Measurements from ENCODE around the gene PLCD4. TPM values are rescaled to one million over a fixed set of nuclear protein-coding genes. Genes with fewer than 3 reads are reported as not detected.

Gene PLCD4
- total RNA-seq = 10 to 100 TPM; 10.9 to 42.4 (median 30.4) TPM
- under 1 TPM in 1 of 3 donors, not detected in 2; 0.64 TPM for polyA plus RNA-seq

GRCh38 chr2:218607436-218608115 lies at the start of gene PLCD4:
TSS of gene PLCD4 (plus strand) at chr2:218607899. CDS start at chr2:218615740, 7,841 bp downstream.
- Histone ChIP-seq H3K4me3 (peak within 1 kb of the TSS; percentile 35 to 47 (median 44)), H3K36me3 (no peaks in the 10 kb centered on the region), H3K4me1 (peaks cover 0 to 44% (median 16%) of the 10 kb centered on the region in 4 donors), H3K27ac (peak within 1 kb of the TSS; percentile 58 to 84 (median 79)), H3K9me3 (no peaks in the 10 kb centered on the region), H3K27me3 (no peaks in the 10 kb centered on the region)
- peak; percentile 89 for DNase-seq
- intact Hi-C loops (cut with DNase I) = loop anchor here (5.0 kb wide), 1 partner anchor 35 kb away; no protein-coding TSS in a partner anchor
- 17 to 32% methylated on average over 8 of the region's 8 CpGs for WGBS, 2 donors
- TF ChIP-seq POLR2AphosphoS5 (IDR thresholded peaks at IDR 0.05) = peak; percentile 62 to 89 (median 84)
- peak; percentile 41 to 43 for TF ChIP-seq POLR2A (IDR thresholded peaks at IDR 0.05)
- TF ChIP-seq EP300 (IDR thresholded peaks at IDR 0.05) = no peak
- TF ChIP-seq, protein P1, sequence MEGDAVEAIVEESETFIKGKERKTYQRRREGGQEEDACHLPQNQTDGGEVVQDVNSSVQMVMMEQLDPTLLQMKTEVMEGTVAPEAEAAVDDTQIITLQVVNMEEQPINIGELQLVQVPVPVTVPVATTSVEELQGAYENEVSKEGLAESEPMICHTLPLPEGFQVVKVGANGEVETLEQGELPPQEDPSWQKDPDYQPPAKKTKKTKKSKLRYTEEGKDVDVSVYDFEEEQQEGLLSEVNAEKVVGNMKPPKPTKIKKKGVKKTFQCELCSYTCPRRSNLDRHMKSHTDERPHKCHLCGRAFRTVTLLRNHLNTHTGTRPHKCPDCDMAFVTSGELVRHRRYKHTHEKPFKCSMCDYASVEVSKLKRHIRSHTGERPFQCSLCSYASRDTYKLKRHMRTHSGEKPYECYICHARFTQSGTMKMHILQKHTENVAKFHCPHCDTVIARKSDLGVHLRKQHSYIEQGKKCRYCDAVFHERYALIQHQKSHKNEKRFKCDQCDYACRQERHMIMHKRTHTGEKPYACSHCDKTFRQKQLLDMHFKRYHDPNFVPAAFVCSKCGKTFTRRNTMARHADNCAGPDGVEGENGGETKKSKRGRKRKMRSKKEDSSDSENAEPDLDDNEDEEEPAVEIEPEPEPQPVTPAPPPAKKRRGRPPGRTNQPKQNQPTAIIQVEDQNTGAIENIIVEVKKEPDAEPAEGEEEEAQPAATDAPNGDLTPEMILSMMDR (IDR thresholded peaks at IDR 0.05) = peak in 2 of 4 experiments; percentile 12 to 19

DNA sequence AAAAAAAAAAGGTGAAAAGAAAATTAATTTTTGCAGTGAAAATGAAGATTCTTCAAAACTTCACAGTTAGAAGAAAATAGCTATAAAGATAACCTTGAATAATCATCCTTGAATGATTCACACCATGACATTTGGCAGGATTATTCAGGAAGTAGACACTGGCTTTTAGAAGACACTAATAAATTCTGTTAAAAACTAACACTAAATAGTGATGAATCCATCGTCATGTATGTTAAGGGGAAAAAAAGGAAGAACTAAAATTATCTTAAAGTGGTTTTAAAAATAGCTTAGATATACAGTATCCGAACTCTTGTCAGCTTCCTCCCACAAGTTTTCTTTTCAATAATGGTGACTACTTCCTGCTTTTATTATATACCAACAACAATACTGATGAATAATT lies 49.8 kb upstream of the PLCD4 start:
- TF ChIP-seq POLR2AphosphoS5 (IDR thresholded peaks at IDR 0.05) (no peak), EP300 (IDR thresholded peaks at IDR 0.05) (no peak), POLR2A (IDR thresholded peaks at IDR 0.05) (no peak)
- TF ChIP-seq, protein P1 (IDR thresholded peaks at IDR 0.05) = no peak
- Histone ChIP-seq H3K9me3 (no peaks in the 10 kb centered on the region), H3K27me3 (no peaks in the 10 kb centered on the region), H3K4me1 (no peaks in the 10 kb centered on the region), H3K36me3 (peaks cover 8 to 71% (median 17%) of the 10 kb centered on the region in 4 donors), H3K27ac (no peak overlapping the region), H3K4me3 (no peak overlapping the region)
- 50 to 85% methylated on average over 2 of the region's 2 CpGs for WGBS, 2 donors
- intact Hi-C loops (cut with DNase I) = no loop called here
- DNase-seq = no peak

- Histone ChIP-seq H3K4me3 (no peak overlapping the region), H3K9me3 (no peaks in the 10 kb centered on the region), H3K27ac (no peak overlapping the region), H3K4me1 (no peaks in the 10 kb centered on the region), H3K36me3 (peaks cover 0 to 61% (median 12%) of the 10 kb centered on the region in 4 donors), H3K27me3 (no peaks in the 10 kb centered on the region)
- 96 to 98% methylated on average over 3 of the region's 3 CpGs for WGBS, 2 donors
- TF ChIP-seq EP300 (IDR thresholded peaks at IDR 0.05) (no peak), POLR2AphosphoS5 (IDR thresholded peaks at IDR 0.05) (no peak)
- TF ChIP-seq, protein P1 (IDR thresholded peaks at IDR 0.05) = no peak
- intact Hi-C loops (cut with DNase I) = no loop called here
- no peak for DNase-seq
These were observed 48.7 kb upstream of the PLCD4 start for GRCh38 chr2:218558986-218559385.

- 88 to 100% methylated on average over 1 of the region's 1 CpG for WGBS, 2 donors
- Histone ChIP-seq H3K36me3 (peaks cover 0 to 24% (median 3%) of the 10 kb centered on the region in 4 donors), H3K9me3 (no peaks in the 10 kb centered on the region), H3K4me1 (peaks cover 0 to 13% (median 10%) of the 10 kb centered on the region in 4 donors), H3K4me3 (no peak overlapping the region), H3K27ac (no peak overlapping the region), H3K27me3 (no peaks in the 10 kb centered on the region)
- no peak for DNase-seq
- TF ChIP-seq, protein P1 (IDR thresholded peaks at IDR 0.05) = no peak
- TF ChIP-seq POLR2A (IDR thresholded peaks at IDR 0.05) (no peak), POLR2AphosphoS5 (IDR thresholded peaks at IDR 0.05) (no peak), EP300 (IDR thresholded peaks at IDR 0.05) (no peak)
- intact Hi-C loops (cut with DNase I) = no loop called here
These were observed 43.6 kb upstream of the PLCD4 start for GRCh38 chr2:218564056-218564455.
